Measurements from ENCODE around the gene EBNA1BP2. TPM values are rescaled to one million over a fixed set of nuclear protein-coding genes. Genes with fewer than 3 reads are reported as not detected.

EBNA1BP2 gene
- total and polyA plus RNA-seq, 10 of the 15 experiments (the other 5 are each of a cell fraction or from before 2014, with no cell fraction given): 57.5 to 275 (median 133) TPM

GRCh38 chr1:43134068-43134467 lies 38.0 kb downstream of the EBNA1BP2 start:
- no peaks in the 10 kb centered on the region for H3K36me3 ChIP-seq (ENCODE audit: control insufficient read depth in 2 of 2, insufficient read depth in 2 of 2, low read length in 1 of 2)
- TF ChIP-seq PAX8 (IDR thresholded peaks at IDR 0.05) (no peak), FOS (IDR thresholded peaks at IDR 0.05; ENCODE audit: borderline replicate concordance, extremely low read depth, insufficient read length) (no peak), E4F1 (IDR thresholded peaks at IDR 0.05; ENCODE audit: borderline replicate concordance, partially characterized antibody) (no peak), SPI1 (IDR thresholded peaks at IDR 0.05; ENCODE audit: borderline replicate concordance, insufficient read depth, low read depth, low read length) (no peak), SMARCA5 (IDR thresholded peaks at IDR 0.05) (no peak), CHD4 (IDR thresholded peaks at IDR 0.05) (no peak), SREBF2 (IDR thresholded peaks at IDR 0.05; ENCODE audit: low read length) (no peak), USF2 (IDR thresholded peaks at IDR 0.05; ENCODE audit: borderline replicate concordance, low read depth, low read length) (no peak), MAX (IDR thresholded peaks at IDR 0.05; ENCODE audit: low read depth, low read length) (no peak), YBX1 (IDR thresholded peaks at IDR 0.05) (no peak)
- no peaks in the 10 kb centered on the region; a peak in 1 of 4 replicates for H3K27me3 ChIP-seq (replicated peaks in 1 of 2; ENCODE audit: control insufficient read depth in 2 of 2, insufficient read depth in 2 of 2, low read length in 1 of 2)
- in situ Hi-C loops (cut with MboI): no loop called here
- H3K9me3 ChIP-seq (replicated peaks; ENCODE audit: control insufficient read depth, insufficient read depth, low read length): no peaks in the 10 kb centered on the region
- ChIA-PET SMC1A (ENCODE audit: uncharacterized antibody, unreplicated experiment) (no interaction called here), CTCF (no interaction called here), POLR2A (no interaction called here), RAD21 (ENCODE audit: unreplicated experiment) (no interaction called here)
- no peaks in the 10 kb centered on the region for H3K79me2 ChIP-seq (ENCODE audit: control insufficient read depth, insufficient read depth, low read length)
- DNase-seq (ENCODE audit: low read depth, low spot score) (no peak), ATAC-seq (no peak), FAIRE-seq (no peak)
- H4K20me1 ChIP-seq (ENCODE audit: control insufficient read depth, insufficient read depth): no peaks in the 10 kb centered on the region
- no peak overlapping the region for H2AFZ ChIP-seq (ENCODE audit: control insufficient read depth, low read depth, low read length)
- no peak overlapping the region for H3K4me3 ChIP-seq
- no peak overlapping the region for H3K9ac ChIP-seq (ENCODE audit: control insufficient read depth, insufficient read depth, low read length)
- H3K4me1 ChIP-seq (ENCODE audit: control insufficient read depth, insufficient read depth, low read length): no peaks in the 10 kb centered on the region
- H3K27ac ChIP-seq (ENCODE audit: control insufficient read depth, insufficient read depth): no peak overlapping the region
- intact Hi-C loops (cut with micrococcal nuclease; ENCODE audit: unreplicated experiment): no loop called here
- no TSS peak for BruUV-seq (replicated peaks)
- no peak overlapping the region for H3K4me2 ChIP-seq (ENCODE audit: control insufficient read depth, insufficient read depth)
- WGBS (ENCODE audit: insufficient coverage, insufficient replicate concordance, low lambda C conversion rate, missing lambda C conversion rate): 79% methylated on average over 1 of the region's 1 CpG
